IPS-NIHi11 (cell line): ENCODE measurements around the gene SPATA20.

Source experiments
- DNase-seq: peaks from one replicate; pipeline ENCODE4 v3.0.0; 2012; ENCODE audit warnings: mixed read lengths, low spot score

The SPATA20 gene

GRCh38 chr17:50559674-50560184 is 12.8 kb downstream of the SPATA20 start:
- DNase-seq = peak; percentile 86

DNA sequence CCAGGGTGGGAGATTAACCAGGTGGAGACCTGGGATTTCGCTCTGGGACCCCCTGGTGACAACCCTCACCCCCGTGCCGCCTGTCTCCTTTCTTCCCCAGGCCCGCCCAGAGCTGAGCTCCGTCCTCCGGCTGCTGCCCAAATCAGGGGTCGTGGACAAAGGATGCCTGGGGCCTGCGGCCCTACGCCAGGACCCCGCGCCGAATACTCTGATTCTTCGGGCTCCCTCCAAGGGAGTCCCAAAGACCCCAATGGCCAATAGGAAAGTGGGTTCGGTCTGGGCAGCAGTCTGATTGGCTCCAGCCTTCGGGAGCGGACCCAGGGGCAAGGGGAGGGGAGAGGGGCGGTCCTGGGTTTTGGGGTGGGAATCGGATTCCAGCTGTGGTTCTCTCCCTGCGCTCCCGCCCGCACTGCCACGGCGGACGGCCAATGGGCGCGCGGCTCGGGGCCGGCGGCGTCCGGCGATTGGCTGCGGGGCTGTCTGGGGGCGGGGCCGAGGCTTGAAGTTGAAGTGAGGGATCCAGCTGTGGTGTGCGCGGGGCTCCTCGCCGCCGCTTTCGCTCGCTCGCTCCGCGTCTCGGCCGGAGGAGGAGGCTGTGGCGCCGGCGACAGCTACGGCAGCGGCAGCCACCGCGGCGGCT is 13.3 kb downstream of the SPATA20 start, which contains the start of gene CACNA1G:
Gene CACNA1G (plus strand): TSS at position 531 of the 640 bp plus-strand sequence. CDS start 745 bp downstream, outside the sequence.
- peak; percentile 96 for DNase-seq

GRCh38 chr17:50560931-50561745 is 14.2 kb downstream of the SPATA20 start:
- DNase-seq = no peak

GRCh38 chr17:50561746-50562141 is 14.8 kb downstream of the SPATA20 start:
- no peak for DNase-seq

- DNase-seq = no peak
Measured at GRCh38 chr17:50562242-50563091, 15.5 kb downstream of the SPATA20 start.

DNA sequence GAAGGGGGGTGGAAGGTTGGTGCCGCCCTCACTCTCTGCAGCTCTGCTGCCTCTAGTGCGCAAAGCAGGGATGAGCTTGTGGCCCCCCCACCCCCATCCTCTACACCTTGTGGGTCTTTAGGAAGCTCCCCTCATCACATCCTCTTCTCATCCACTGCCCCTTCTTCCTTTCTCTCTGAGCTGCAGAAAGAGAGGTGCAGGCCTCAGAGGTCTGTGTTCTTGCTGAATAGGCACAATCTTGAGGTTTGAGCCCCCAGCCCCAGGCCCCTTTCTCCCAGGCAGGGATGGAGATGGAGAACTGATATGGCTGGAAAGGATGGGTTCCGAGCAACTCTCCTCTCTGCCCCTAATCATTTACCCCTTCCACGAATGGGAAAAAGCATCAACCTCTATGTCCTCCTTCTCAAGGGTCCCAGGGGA is 16.1 kb downstream of the SPATA20 start:
- DNase-seq = no peak

- DNase-seq = no peak
Measured at GRCh38 chr17:50564916-50565315, 17.9 kb downstream of the SPATA20 start.

DNA sequence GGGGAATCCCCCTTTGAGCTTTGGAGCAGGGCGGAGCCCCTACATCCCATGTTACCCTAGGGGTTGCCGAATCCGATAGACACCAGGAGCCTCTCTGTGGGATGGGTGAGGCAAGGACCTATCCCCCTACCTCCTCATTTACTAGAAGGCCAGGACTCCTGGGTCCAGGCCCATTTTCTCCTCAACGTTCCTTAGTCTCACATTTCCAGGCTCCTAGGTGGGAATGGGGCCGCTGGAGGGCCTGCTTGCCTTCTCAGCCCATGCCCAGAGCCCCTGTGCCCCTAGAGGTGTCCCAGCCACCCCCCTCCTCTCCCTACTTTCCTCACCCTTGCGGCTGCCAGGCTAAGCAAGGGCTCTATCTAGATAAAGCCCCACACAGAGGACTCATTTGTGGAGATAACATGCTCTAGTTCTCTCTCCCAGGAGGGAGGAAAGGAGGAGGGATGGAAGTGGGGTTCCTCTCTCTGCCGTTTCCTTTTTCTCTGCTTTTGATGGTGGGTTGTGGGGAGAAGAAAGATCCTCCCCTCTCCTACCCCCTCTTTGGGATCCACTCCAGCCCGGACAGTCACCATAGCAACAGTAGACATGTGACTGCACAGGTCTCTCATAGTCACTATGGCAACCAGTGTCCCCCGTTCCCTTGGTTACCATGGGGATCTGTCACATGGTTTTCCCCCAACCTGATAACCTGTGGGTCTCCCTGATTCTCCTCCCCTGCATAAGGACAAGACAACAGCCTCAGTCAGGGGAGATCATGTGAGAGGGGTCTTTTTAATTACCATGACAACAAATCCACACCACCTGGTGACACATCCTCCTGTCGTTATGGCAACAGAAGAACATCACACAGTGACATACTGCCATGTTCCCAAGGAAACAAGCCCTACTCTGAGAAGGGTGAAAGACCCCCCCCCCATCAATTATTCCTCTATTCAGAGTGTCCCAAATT is 18.7 kb downstream of the SPATA20 start:
- peak; percentile 48 for DNase-seq

GRCh38 chr17:50566886-50567285 is 19.9 kb downstream of the SPATA20 start:
- DNase-seq = no peak

DNA sequence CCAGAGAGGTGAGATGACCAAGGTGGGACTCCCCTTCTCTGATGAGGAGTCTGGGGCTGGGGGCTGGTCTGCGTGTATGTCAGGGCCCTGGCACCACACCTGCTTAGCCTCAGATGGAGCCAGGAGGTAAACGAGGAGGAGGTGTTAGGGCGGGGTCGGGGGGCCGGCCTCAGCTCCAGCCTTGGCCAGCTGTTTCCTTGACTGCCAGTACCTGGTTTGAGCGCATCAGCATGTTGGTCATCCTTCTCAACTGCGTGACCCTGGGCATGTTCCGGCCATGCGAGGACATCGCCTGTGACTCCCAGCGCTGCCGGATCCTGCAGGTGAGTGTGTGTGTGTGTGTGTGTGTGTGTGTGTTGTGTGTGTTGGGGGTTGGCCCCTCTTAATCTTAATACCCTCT is 21.7 kb downstream of the SPATA20 start:
- DNase-seq = no peak

DNA sequence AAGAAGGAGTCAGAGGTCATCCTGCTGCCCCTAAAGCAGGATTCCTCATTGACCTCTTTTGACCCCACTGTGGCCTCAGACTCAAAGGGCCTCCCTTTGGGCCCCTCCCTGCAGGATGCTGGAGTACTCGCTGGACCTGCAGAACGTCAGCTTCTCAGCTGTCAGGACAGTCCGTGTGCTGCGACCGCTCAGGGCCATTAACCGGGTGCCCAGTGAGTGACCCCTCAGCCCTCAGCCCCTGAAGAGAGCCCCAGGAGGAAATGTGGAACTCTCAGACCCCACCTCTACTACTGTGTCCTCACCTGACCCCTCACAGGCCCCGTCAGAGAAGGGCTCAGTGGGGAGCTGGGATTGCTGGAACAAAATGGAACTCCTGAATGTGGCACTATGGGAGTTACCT is 22.6 kb downstream of the SPATA20 start:
- DNase-seq = no peak

DNA sequence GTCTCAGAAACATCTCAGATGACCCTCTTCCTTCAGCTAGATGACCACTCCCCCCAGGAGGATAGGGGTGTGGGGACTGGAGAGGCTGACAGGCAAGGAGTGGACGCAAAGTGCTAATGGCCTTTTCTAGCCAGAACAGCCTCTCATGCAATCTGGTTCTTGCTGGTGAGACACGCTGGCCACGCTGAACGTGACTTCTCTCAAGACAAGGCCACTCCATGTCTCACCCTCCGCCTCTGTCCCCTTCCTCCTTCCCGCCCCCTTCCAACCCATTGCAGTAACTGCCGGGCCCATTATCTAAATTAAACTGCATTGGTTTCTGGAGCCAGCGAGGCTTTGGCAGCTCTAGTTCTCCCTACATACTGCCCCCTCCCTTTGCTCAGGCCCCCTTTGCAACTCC is 23.1 kb downstream of the SPATA20 start:
- no peak for DNase-seq

- no peak for DNase-seq
Measured at GRCh38 chr17:50570528-50570927, 23.6 kb downstream of the SPATA20 start.

DNA sequence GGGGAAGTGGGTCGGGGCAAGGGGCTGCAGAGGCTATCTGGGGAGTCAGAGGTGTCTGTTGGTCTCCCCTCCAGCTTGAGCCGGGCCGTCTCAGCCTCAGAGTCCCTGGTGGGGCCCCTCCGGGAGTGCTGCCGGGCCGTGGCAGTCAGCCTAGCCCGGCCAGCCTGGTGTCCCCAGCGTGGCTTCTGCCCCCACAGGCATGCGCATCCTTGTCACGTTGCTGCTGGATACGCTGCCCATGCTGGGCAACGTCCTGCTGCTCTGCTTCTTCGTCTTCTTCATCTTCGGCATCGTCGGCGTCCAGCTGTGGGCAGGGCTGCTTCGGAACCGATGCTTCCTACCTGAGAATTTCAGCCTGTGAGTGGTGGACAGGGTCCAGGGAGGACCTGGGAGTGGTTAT is 24.7 kb downstream of the SPATA20 start:
- DNase-seq = no peak

- DNase-seq = no peak
Measured at GRCh38 chr17:50572541-50572940, 25.6 kb downstream of the SPATA20 start.

- no peak for DNase-seq
Measured at GRCh38 chr17:50573866-50574611, 27.1 kb downstream of the SPATA20 start.

DNA sequence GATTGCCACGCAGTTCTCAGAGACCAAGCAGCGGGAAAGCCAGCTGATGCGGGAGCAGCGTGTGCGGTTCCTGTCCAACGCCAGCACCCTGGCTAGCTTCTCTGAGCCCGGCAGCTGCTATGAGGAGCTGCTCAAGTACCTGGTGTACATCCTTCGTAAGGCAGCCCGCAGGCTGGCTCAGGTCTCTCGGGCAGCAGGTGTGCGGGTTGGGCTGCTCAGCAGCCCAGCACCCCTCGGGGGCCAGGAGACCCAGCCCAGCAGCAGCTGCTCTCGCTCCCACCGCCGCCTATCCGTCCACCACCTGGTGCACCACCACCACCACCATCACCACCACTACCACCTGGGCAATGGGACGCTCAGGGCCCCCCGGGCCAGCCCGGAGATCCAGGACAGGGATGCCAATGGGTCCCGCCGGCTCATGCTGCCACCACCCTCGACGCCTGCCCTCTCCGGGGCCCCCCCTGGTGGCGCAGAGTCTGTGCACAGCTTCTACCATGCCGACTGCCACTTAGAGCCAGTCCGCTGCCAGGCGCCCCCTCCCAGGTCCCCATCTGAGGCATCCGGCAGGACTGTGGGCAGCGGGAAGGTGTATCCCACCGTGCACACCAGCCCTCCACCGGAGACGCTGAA is 28.7 kb downstream of the SPATA20 start:
- DNase-seq = peak; percentile 53

GRCh38 chr17:50576864-50577263 is 29.9 kb downstream of the SPATA20 start:
- no peak for DNase-seq

DNA sequence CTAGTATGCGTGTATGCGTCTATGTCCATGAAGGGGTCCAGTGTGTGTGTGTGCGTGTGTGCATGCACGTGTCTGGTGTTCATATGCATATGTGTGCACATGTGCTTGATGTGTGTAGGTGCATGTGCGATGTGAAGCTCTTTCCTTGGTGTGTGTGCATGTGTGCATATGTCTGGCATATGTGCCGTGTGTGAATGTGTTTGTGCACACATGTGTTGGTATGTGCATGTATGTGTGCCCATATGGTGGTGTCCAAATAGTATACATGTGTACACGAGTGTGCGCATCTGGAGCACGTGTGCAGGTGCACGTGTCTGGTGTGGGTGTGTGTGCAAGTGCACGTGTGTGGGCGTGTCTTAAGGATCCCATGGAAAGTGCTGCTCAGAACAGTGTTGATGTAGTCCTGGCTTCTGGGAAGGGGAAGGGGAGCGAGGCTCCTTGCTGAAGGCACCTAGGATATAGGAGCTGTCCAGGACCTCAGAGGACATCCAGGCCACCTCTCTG is 30.5 kb downstream of the SPATA20 start:
- DNase-seq = no peak

- no peak for DNase-seq
Measured at GRCh38 chr17:50578173-50578572, 31.2 kb downstream of the SPATA20 start.
